ENCODE results near the gene KMO. TPM values are rescaled to one million over a fixed set of nuclear protein-coding genes. Genes with fewer than 3 reads are reported as not detected.
A peak's percentile ranks its signal among the peaks of the same experiment; 100 is the strongest.

KMO gene
- total and polyA plus RNA-seq, 2 experiments from 2014 or later: not detected

DNA sequence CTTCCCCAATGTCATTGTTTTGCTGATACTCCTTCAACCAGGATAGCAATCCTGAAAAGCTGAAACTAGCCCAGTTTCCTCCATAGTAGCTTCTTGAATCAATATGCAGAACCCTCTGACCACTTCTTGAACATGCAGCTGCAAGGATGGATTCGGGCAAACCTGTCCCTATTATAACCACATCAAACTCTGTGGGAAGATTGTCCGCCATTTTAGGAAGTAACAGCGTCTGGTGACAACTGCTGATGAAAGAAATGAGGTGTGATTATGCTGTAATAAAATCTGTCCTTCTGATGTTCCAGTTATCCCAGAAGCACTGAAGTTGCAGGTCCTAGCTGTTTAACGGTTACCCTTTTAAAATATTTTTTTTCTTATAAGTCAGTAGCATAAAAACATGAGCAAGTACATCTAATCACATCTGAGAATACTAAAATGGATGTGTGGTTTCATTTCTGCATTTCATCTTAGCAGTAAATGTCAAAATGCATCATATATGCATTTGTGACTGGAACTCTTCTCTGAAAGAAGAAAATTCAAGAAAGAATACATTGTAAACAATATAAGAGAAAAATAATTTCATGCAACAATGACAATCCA, 103.5 kb downstream of the KMO start:
- no peaks in the 10 kb centered on the region for H3K27me3 ChIP-seq (replicated peaks; ENCODE audit: insufficient read depth)
- H3K36me3 ChIP-seq (ENCODE audit: low read depth): peaks cover 6% of the 10 kb centered on the region; the same call in 1 of the 2 replicates
- H3K9me2 ChIP-seq (ENCODE audit: insufficient read depth): no peaks in the 10 kb centered on the region
- WGBS, 2 experiments (ENCODE audit: low coverage in 1 of 2, low lambda C conversion rate in 2 of 2, missing lambda C conversion rate in 2 of 2): 95 to 98% methylated on average over 4 of the region's 4 CpGs
- H3K4me3 ChIP-seq: no peak overlapping the region
- H3K27ac ChIP-seq: no peak overlapping the region
- H3K4me1 ChIP-seq (ENCODE audit: insufficient read depth): peaks cover 26% of the 10 kb centered on the region
- DNase-seq: no peak
- H3K9me3 ChIP-seq (ENCODE audit: low read depth): no peaks in the 10 kb centered on the region
- no peak for TF ChIP-seq EZH2 (IDR thresholded peaks at IDR 0.05; ENCODE audit: insufficient read depth, poor library complexity, severe bottlenecking)
- no peak for TF ChIP-seq EZH2phosphoT487 (IDR thresholded peaks at IDR 0.05; ENCODE audit: insufficient read depth, low read depth)
- no peaks in the 10 kb centered on the region for H4K20me1 ChIP-seq (ENCODE audit: insufficient read depth)
- H3K9ac ChIP-seq: no peak overlapping the region
- peaks cover 2% of the 10 kb centered on the region; the same call in 1 of the 2 replicates for H3F3A ChIP-seq (ENCODE audit: insufficient read depth)
- H3K4me2 ChIP-seq (ENCODE audit: unreplicated experiment): no peak overlapping the region
- no peak overlapping the region for H2AFZ ChIP-seq
- H3K79me2 ChIP-seq (ENCODE audit: insufficient read depth): peaks cover 33% of the 10 kb centered on the region
- in situ Hi-C loops (cut with MboI): no loop called here

GRCh38 chr1:241636291-241636690, 104.1 kb downstream of the KMO start:
- peaks cover 8% of the 10 kb centered on the region for H3F3A ChIP-seq (ENCODE audit: insufficient read depth)
- 97 to 100% methylated on average over 1 of the region's 1 CpG for WGBS, 2 experiments (ENCODE audit: low coverage in 1 of 2, low lambda C conversion rate in 2 of 2, missing lambda C conversion rate in 2 of 2)
- H4K20me1 ChIP-seq (ENCODE audit: insufficient read depth): no peaks in the 10 kb centered on the region
- H3K4me3 ChIP-seq: no peak overlapping the region
- no peak overlapping the region for H2AFZ ChIP-seq
- H3K79me2 ChIP-seq (ENCODE audit: insufficient read depth): peaks cover 33% of the 10 kb centered on the region
- H3K27me3 ChIP-seq (replicated peaks; ENCODE audit: insufficient read depth): no peaks in the 10 kb centered on the region
- no peak overlapping the region for H3K27ac ChIP-seq
- H3K4me2 ChIP-seq (ENCODE audit: unreplicated experiment): no peak overlapping the region
- H3K4me1 ChIP-seq (ENCODE audit: insufficient read depth): peaks cover 26% of the 10 kb centered on the region
- H3K36me3 ChIP-seq (ENCODE audit: low read depth): peaks cover 6% of the 10 kb centered on the region; the same call in 1 of the 2 replicates
- H3K9ac ChIP-seq: no peak overlapping the region
- H3K9me3 ChIP-seq (ENCODE audit: low read depth): no peaks in the 10 kb centered on the region
- TF ChIP-seq EZH2 (IDR thresholded peaks at IDR 0.05; ENCODE audit: insufficient read depth, poor library complexity, severe bottlenecking) (no peak), EZH2phosphoT487 (IDR thresholded peaks at IDR 0.05; ENCODE audit: insufficient read depth, low read depth) (no peak)
- in situ Hi-C loops (cut with MboI): no loop called here
- H3K9me2 ChIP-seq (ENCODE audit: insufficient read depth): no peaks in the 10 kb centered on the region
- no peak for DNase-seq

DNA sequence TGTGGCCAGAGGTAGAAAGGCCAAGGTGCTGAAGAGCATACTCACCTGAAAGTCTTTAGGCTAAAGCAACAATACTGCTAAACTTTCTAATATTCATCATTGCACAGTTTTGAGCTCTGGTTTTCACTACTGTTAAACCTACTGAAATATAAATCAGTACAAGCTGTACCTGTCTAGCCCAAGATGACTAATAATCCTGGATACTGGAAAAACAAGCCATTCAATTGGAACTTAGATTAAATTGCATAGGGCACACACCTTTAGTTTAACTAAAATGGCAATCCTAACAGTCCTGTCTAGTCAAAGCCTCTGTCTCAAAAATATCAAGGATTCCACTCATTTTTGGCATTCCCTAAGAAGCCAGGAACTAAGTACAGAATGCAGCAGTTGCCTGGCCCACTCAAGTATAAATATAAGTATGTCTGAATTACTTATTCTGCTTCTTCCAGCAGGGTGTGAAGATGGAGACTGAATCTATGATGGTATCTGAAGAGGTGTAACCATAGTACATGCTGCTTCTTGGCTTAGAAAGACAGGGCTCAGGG, 104.9 kb downstream of the KMO start:
- no peaks in the 10 kb centered on the region for H3K9me2 ChIP-seq (ENCODE audit: insufficient read depth)
- no peaks in the 10 kb centered on the region for H3K9me3 ChIP-seq (ENCODE audit: low read depth)
- H3K36me3 ChIP-seq (ENCODE audit: low read depth): peaks cover 6% of the 10 kb centered on the region; the same call in 1 of the 2 replicates
- peak overlapping the region; percentile 26 for H3K4me2 ChIP-seq (ENCODE audit: unreplicated experiment)
- in situ Hi-C loops (cut with MboI): no loop called here
- peaks cover 33% of the 10 kb centered on the region for H3K79me2 ChIP-seq (ENCODE audit: insufficient read depth)
- no peak overlapping the region for H2AFZ ChIP-seq
- H4K20me1 ChIP-seq (ENCODE audit: insufficient read depth): no peaks in the 10 kb centered on the region
- TF ChIP-seq EZH2 (IDR thresholded peaks at IDR 0.05; ENCODE audit: insufficient read depth, poor library complexity, severe bottlenecking) (no peak), EZH2phosphoT487 (IDR thresholded peaks at IDR 0.05; ENCODE audit: insufficient read depth, low read depth) (no peak)
- peak; percentile 9 for DNase-seq
- H3K4me1 ChIP-seq (ENCODE audit: insufficient read depth): peaks cover 32% of the 10 kb centered on the region
- H3K27me3 ChIP-seq (replicated peaks; ENCODE audit: insufficient read depth): no peaks in the 10 kb centered on the region
- no peak overlapping the region for H3K27ac ChIP-seq
- H3K4me3 ChIP-seq: peak overlapping the region; percentile 3; the same call in 1 of the 2 replicates
- H3F3A ChIP-seq (ENCODE audit: insufficient read depth): peaks cover 12% of the 10 kb centered on the region
- no peak overlapping the region for H3K9ac ChIP-seq

GRCh38 chr1:241637604-241638003, 105.4 kb downstream of the KMO start:
- no peak for TF ChIP-seq EZH2phosphoT487 (IDR thresholded peaks at IDR 0.05; ENCODE audit: insufficient read depth, low read depth)
- TF ChIP-seq EZH2 (IDR thresholded peaks at IDR 0.05; ENCODE audit: insufficient read depth, poor library complexity, severe bottlenecking): no peak
- Histone ChIP-seq H3K9me2 (ENCODE audit: insufficient read depth) (no peaks in the 10 kb centered on the region), H3K4me1 (ENCODE audit: insufficient read depth) (peaks cover 32% of the 10 kb centered on the region), H3K4me2 (ENCODE audit: unreplicated experiment) (peak overlapping the region; percentile 26), H3K27me3 (replicated peaks; ENCODE audit: insufficient read depth) (no peaks in the 10 kb centered on the region), H2AFZ (no peak overlapping the region), H4K20me1 (ENCODE audit: insufficient read depth) (no peaks in the 10 kb centered on the region), H3K4me3 (no peak overlapping the region), H3K36me3 (ENCODE audit: low read depth) (peaks cover 6% of the 10 kb centered on the region; the same call in 1 of the 2 replicates), H3K79me2 (ENCODE audit: insufficient read depth) (peaks cover 33% of the 10 kb centered on the region), H3F3A (ENCODE audit: insufficient read depth) (peaks cover 12% of the 10 kb centered on the region), H3K9ac (no peak overlapping the region), H3K27ac (no peak overlapping the region), H3K9me3 (ENCODE audit: low read depth) (no peaks in the 10 kb centered on the region)
- in situ Hi-C loops (cut with MboI): no loop called here
- peak; percentile 21 for DNase-seq
- 93 to 98% methylated on average over 4 of the region's 4 CpGs for WGBS, 2 experiments (ENCODE audit: low coverage in 1 of 2, low lambda C conversion rate in 2 of 2, missing lambda C conversion rate in 2 of 2)
